Activated naive CD4-positive, alpha-beta T cell treated with Interleukin-2 at 50 U/mL for 16 hours (primary cell): ENCODE results near the gene SLC9A8.
A peak's percentile ranks its signal among the peaks of the same experiment; 100 is the strongest.

Experiments used
- DNase-seq: peaks from one replicate; pipeline ENCODE4 v3.0.0-alpha.2; 2020

SLC9A8 gene

GRCh38 chr20:49787371-49788357 is 25.0 kb upstream of the SLC9A8 start:
- DNase-seq, result no peak

DNA sequence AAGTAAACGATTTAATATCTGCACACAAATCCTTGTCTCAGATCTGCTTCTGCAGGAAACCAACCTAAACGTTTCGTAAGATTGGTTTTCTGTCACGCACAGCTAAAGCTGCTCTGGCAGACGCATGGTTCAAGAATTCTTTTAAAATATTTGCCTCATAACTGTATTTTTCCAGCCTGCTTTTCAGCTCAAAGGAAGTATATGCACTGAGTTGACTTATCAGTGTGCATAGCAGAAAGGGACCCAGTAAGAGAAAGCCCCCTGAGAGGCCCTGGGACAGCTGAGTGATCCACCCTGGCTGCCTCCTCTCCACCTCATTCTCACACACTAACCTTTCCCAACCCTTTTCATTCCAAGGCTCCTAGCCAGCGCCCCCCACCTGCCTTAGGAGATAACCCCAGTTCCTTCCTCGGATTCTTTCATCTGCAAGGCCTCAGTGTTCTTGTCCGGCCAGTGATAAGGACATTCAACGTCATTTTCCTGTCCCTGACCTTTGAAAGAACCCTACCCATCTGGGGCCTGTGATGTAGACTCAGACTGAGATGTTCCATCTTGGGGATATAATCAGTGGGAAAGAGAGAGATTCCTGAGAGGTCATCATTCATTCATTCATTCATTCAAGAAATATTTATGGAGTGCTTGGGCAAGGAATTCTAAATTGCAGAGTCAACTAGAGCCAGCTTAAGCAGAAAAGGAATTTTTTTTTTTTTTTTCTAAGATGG is 22.4 kb upstream of the SLC9A8 start:
- DNase-seq, result no peak

DNA sequence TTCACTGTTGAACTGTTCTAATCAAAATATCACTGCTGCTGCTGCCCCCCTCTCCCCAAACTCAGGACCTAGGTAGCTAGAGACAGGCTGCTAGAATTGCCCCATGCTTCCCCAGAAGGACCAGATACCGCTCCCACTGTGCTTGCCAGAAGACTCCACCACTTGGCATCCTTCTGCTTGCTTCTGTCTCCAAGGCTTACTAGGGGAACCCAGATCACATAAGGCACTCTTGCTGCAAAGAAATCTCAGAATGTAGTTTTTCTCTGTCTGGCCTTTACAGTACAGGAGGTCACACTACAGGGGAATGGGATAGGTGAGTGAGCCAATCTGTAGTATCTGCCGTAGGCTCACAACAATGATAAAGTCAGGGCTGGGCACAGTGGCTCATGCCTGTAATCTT is 21.5 kb upstream of the SLC9A8 start:
- no peak for DNase-seq

DNA sequence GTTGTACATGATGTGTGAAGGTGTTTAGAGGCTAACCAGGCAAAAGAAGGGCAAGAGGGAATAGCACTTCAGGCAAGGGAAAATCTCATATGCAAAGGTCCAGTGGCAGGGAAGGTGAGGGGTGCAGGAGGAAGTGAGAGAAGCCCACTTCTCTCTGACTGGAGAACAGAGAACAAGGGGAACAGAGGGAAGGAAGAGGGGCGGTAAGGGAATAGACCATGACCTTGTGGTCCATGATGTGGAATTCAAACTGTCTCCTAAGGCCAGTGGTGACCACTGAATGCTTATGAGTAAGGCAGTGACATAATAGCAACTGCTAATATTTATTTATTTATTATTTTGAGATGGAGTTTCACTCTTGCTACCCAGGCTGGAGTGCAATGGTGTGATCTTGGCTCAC is 20.6 kb upstream of the SLC9A8 start:
- DNase-seq, result no peak

GRCh38 chr20:49792611-49793010 is 20.0 kb upstream of the SLC9A8 start:
- DNase-seq, result no peak

GRCh38 chr20:49794336-49795134 is 18.1 kb upstream of the SLC9A8 start:
- DNase-seq, result no peak

DNA sequence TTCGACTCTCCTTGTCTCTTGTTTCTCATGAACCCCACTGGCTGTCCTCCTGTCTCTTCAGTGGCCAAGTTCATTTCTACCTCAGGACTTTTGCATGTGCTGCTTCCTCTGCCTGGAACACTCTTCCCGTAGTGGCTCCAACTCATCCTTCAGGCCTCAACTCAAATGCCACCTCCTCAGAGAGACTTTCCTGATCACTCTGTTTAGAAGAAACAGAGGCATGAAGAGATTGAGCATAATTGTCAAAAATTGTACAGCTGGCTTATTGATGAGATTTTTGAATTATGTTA is 17.5 kb upstream of the SLC9A8 start:
- DNase-seq, result no peak

- no peak for DNase-seq
These were observed 15.9 kb upstream of the SLC9A8 start for GRCh38 chr20:49796600-49797343.

DNA sequence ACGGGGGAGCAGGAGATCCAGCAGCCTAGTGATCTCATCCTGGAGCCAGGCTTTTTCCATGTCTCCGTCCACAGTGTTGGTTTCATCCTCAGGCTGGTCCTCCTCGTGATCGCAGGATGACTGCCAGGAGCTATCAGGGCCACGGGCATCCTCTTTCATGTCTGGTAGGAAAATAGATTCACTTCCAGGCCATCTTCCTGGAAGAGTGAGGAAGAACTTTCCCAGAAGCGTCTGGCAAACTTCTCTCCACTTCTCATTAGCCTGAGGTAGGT is 15.3 kb upstream of the SLC9A8 start:
- no peak for DNase-seq

- no peak for DNase-seq
These were observed 13.9 kb upstream of the SLC9A8 start for GRCh38 chr20:49798718-49799117.

DNA sequence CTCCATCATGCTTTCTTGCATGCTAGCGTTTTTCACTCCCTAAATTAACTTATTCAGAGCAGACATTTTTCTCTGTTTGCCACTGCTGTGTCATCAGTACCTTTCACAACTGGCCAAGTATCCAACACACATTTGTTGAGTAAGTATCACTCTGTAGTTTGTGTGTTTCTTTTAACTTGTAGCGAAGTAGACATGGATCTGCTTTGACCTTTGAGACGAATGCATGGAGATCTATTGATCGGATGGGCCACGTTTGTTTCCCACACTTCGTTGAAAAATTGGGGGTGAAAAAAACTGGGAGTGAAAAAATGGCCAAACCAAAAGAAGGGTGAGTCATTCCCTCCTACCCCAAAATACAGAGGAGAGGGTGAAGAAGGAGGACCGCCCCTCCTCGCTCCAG is 12.9 kb upstream of the SLC9A8 start:
- no peak for DNase-seq

DNA sequence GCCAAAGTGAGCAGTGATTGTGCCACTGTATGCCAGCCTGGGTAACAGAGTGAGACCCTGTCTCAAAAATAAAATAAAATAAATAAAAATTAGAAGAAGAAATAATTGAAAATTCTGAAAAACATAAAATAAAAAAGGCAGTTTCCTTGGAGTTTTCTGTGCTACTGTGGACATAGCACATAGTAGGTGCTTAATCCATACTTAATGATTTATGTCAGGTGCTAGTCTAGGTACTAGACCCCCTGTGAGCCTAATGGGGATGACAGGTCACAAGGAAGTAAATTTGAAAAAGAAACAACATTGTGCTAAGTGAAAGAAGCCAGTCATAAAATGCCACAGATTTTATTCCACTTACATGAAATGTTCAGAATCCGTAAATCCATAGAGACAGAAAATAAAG is 9.2 kb upstream of the SLC9A8 start:
- DNase-seq, result no peak

- no peak for DNase-seq
These were observed 8.3 kb upstream of the SLC9A8 start for GRCh38 chr20:49804364-49804763.

GRCh38 chr20:49805224-49805876 is 7.3 kb upstream of the SLC9A8 start:
- DNase-seq, result peak; percentile 69

- no peak for DNase-seq
These were observed 3.9 kb upstream of the SLC9A8 start for GRCh38 chr20:49808753-49809152.

DNA sequence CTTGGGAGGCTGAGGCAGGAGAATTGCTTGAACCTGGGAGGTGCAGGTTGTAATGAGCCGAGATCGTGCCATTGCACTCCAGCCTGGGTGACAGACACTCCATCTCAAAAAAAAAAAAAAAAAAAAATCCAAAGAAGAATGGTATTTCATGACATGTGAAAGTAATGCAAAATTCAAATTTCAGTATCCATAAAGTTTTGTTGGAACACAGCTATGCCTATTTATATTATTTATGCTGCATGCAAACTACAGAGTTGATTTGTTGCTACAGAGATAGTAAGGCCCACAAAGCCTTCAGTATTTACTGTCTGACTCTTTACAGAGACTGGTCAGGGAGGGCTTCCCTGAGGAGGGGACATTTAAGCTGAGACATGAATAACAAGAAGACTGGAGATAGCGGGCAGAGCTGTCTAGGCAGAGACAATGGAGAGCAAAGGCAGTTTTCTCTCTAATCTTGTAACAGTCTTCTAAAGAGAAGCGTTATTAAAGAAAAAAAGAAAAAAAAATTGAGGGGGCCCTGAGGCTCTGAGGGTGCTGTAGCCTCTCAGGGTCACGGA is 2.7 kb upstream of the SLC9A8 start:
- DNase-seq, result no peak

- no peak for DNase-seq
These were observed 2.0 kb upstream of the SLC9A8 start for GRCh38 chr20:49810491-49811190.

- no peak for DNase-seq
These were observed 662 bp upstream of the SLC9A8 start for GRCh38 chr20:49811825-49812506.

DNA sequence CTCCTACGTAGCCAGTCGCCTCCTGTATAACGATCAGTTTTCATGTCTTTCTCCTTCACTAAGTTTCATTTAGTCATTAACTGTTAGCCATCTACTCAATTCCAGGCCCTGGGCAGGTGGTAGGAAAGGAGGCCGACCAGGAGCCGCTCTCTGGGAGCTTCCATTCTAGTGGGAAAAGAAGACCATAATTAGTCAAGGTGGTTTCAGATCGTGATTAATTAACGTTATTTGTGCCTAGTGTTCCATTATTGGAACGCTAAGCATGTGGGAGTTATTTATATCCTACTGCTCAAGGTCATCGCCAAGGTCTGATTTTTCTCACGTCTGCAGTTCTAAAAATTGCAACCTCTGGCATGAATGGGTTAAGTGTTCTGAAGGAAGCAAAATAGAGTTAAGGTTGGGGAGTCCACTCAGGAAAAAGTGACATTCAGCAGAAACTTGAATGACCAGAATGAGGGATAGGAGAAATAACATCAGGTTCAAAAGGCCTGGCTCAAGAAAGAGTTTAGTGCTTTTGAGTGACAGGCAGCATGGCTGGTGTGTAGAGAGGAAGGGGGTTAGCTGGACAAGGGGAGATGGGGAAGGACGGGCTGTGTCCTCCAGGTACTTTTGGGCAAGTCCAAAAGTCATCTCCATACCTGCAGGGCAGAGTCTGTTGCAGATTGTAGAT is 812 bp downstream of the SLC9A8 start:
- no peak for DNase-seq

DNA sequence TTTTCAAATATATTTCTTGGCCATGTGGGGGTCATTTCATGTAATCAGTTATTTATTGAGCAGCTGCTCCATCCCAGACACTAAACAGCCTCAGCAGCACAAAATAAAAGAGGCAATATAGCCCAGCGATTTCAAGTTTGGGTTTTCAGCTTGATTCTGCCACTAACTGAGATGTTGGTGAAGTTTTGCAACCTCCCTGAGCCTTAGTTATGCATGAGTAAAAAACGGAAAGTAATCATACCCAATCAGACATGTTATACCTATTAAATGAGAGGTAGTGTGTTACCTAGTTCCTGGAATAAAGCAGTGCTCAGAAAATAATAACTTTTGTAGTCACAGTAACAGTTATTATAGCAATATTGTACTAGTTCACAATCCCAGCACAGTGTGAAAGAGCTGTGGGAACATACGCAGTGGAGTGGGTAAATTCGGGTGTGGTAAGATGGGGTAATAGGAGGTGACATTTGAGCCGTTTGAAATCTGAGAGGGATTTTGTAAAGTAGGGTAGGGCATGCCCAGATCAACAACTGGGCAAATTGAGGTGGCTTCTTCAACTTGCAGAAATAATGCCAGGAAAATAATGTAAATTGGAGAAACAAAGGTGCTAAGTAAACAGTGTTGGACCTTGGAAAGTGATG is 1.5 kb downstream of the SLC9A8 start:
- DNase-seq, result no peak
